Fibroblast of skin of scalp (primary cell): Measurements from ENCODE around the gene SH3PXD2A.
"Not testable (repeated sequence)": the region's sequence is repeated elsewhere in the genome, so short reads cannot be mapped to it uniquely, and the experiment has no call there.

Experiments used
- DNase-seq: peaks from one replicate; pipeline ENCODE4 v3.0.0-alpha.2; 2013

The SH3PXD2A gene

GRCh38 chr10:103616705-103617601, 238.4 kb downstream of the SH3PXD2A start:
- DNase-seq, result peak; percentile 36

GRCh38 chr10:103614306-103615158, 240.8 kb downstream of the SH3PXD2A start:
- no peak for DNase-seq

GRCh38 chr10:103613616-103614015, 241.8 kb downstream of the SH3PXD2A start:
- no peak for DNase-seq

GRCh38 chr10:103612462-103613365, 242.7 kb downstream of the SH3PXD2A start:
- peak; percentile 18 for DNase-seq

- no peak for DNase-seq
Observed at GRCh38 chr10:103610921-103611511, 244.4 kb downstream of the SH3PXD2A start.

- no peak for DNase-seq
Observed at GRCh38 chr10:103610083-103610472, 245.3 kb downstream of the SH3PXD2A start.

- no peak for DNase-seq
Observed at GRCh38 chr10:103609231-103610082, 245.9 kb downstream of the SH3PXD2A start.

GRCh38 chr10:103608056-103608455, 247.3 kb downstream of the SH3PXD2A start:
- DNase-seq, result not testable (repeated sequence)

GRCh38 chr10:103607051-103607450, 248.3 kb downstream of the SH3PXD2A start:
- not testable (repeated sequence) for DNase-seq

- not testable (repeated sequence) for DNase-seq
Observed at GRCh38 chr10:103606097-103606438, 249.3 kb downstream of the SH3PXD2A start.

- DNase-seq, result peak; percentile 65
Observed at GRCh38 chr10:103605359-103606096, 249.8 kb downstream of the SH3PXD2A start.

- DNase-seq, result no peak
Observed at GRCh38 chr10:103603382-103603781, 252.0 kb downstream of the SH3PXD2A start.

- DNase-seq, result no peak
Observed at GRCh38 chr10:103602852-103603155, 252.6 kb downstream of the SH3PXD2A start.

- DNase-seq, result no peak
Observed at GRCh38 chr10:103602028-103602851, 253.1 kb downstream of the SH3PXD2A start.

GRCh38 chr10:103600956-103601569, 254.3 kb downstream of the SH3PXD2A start:
- no peak for DNase-seq

- DNase-seq, result no peak
Observed at GRCh38 chr10:103600325-103600724, 255.1 kb downstream of the SH3PXD2A start.

- DNase-seq, result no peak
Observed at GRCh38 chr10:103599907-103600306, 255.5 kb downstream of the SH3PXD2A start.

GRCh38 chr10:103599211-103599610, 256.2 kb downstream of the SH3PXD2A start:
- DNase-seq, result no peak

- peak; percentile 83 for DNase-seq
Observed at GRCh38 chr10:103598654-103599115, 256.7 kb downstream of the SH3PXD2A start.
